Mammary epithelial cell (primary cell): Measurements from ENCODE around the gene TBX19.

Experiments
- EZH2 ChIP-seq: IDR thresholded peaks from 2 replicates; pipeline ENCODE4 v1.6.1; 2012; ENCODE audit warnings: low read length, inconsistent platforms, borderline replicate concordance
- TF ChIP-seq, protein P1 (sequence below), 2 donors: IDR thresholded peaks in 1 of 2; conservative IDR thresholded peaks in 1 of 2; 2 replicates each; pipeline ENCODE4 v1.5.1; 2011 to 2012; ENCODE audit warnings: inconsistent platforms in 2 of 2, low read length in 2 of 2, mild to moderate bottlenecking in 2 of 2, control low read depth in 1 of 2, low read depth in 1 of 2; ENCODE audit not compliant: insufficient read depth in 1 of 2; ENCODE audit errors: extremely low read depth in 1 of 2

DNA sequence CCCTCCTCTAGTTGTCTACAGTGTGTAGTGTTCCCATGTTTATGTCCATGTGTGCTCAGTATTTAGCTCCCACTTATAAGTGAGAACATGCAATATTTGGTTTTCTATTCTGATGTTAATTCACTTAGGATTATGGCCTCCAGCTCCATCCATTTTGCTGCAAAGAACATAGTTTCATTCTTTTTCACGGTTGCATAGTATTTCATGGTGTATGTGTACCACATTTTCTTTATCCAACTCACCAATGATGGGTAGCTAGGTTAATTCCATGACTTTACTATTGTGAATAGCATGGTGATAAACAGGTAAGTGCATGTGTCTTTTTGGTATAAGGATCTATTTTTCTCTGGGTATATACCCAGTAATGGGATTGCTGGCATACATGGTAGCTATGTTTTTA, 67.0 kb downstream of the TBX19 start:
- TF ChIP-seq, protein P1, sequence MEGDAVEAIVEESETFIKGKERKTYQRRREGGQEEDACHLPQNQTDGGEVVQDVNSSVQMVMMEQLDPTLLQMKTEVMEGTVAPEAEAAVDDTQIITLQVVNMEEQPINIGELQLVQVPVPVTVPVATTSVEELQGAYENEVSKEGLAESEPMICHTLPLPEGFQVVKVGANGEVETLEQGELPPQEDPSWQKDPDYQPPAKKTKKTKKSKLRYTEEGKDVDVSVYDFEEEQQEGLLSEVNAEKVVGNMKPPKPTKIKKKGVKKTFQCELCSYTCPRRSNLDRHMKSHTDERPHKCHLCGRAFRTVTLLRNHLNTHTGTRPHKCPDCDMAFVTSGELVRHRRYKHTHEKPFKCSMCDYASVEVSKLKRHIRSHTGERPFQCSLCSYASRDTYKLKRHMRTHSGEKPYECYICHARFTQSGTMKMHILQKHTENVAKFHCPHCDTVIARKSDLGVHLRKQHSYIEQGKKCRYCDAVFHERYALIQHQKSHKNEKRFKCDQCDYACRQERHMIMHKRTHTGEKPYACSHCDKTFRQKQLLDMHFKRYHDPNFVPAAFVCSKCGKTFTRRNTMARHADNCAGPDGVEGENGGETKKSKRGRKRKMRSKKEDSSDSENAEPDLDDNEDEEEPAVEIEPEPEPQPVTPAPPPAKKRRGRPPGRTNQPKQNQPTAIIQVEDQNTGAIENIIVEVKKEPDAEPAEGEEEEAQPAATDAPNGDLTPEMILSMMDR (conservative IDR thresholded peaks at IDR 0.05 in 1 of 2, IDR thresholded peaks at IDR 0.05 in 1 of 2; ENCODE audit: extremely low read depth in 1 of 2, insufficient read depth in 1 of 2, low read depth in 1 of 2, low read length in 2 of 2) = no peak
- TF ChIP-seq EZH2 = no peak
